HepG2 (cell line): Measurements from ENCODE around the gene STAT1. TPM values are rescaled to one million over a fixed set of nuclear protein-coding genes. Genes with fewer than 3 reads are reported as not detected.

Experiments used
- ARNTL ChIP-seq: sonication (generic); formaldehyde crosslinking; IDR thresholded peaks from 2 replicates; pipeline ENCODE4 v1.4.0; 2020; ENCODE audit warnings: mild to moderate bottlenecking, missing genetic modification reagents
- ATM ChIP-seq: fragments of 450-650 bp; IDR thresholded peaks from 2 replicates; pipeline ENCODE4 v1.7.1; 2017; ENCODE audit warnings: mild to moderate bottlenecking, borderline replicate concordance
- CENPT ChIP-seq: sonication (generic); formaldehyde crosslinking; IDR thresholded peaks from 2 replicates; pipeline ENCODE4 v1.8.0; 2022; ENCODE audit warnings: low read depth, mild to moderate bottlenecking, moderate library complexity, missing genetic modification reagents
- CSRNP2 ChIP-seq: sonication (generic); formaldehyde crosslinking; conservative IDR thresholded peaks from 2 replicates; pipeline ENCODE4 v1.8.0; 2022; ENCODE audit warnings: low read depth, missing genetic modification reagents
- HBP1 ChIP-seq: IDR thresholded peaks from 2 replicates; pipeline ENCODE4 v1.6.1; 2016; ENCODE audit warnings: low read depth, control low read depth
- HCFC1 ChIP-seq: fragments of 150-350 bp; IDR thresholded peaks from 2 replicates; pipeline ENCODE4 v1.6.1; 2014; ENCODE audit warnings: low read depth, low read length
- HDAC2 ChIP-seq: sonication (generic); formaldehyde crosslinking; IDR thresholded peaks from 2 replicates; pipeline ENCODE4 v1.4.0; 2020; ENCODE audit warnings: missing genetic modification reagents
- MEIS1 ChIP-seq: sonication (generic); formaldehyde crosslinking; IDR thresholded peaks from 2 replicates; pipeline ENCODE4 v1.9.0; 2021; ENCODE audit warnings: mild to moderate bottlenecking, missing genetic modification reagents, moderate library complexity, borderline replicate concordance
- MEIS2 ChIP-seq: sonication (generic); formaldehyde crosslinking; IDR thresholded peaks from 2 replicates; pipeline ENCODE4 v1.9.0; 2021; ENCODE audit warnings: mild to moderate bottlenecking, missing genetic modification reagents
- NFATC3 ChIP-seq: sonication (generic); formaldehyde crosslinking; IDR thresholded peaks from 2 replicates; pipeline ENCODE4 v1.5.1; 2020; ENCODE audit warnings: mild to moderate bottlenecking, missing genetic modification reagents
- PCBP2 ChIP-seq: fragments of 200-400 bp; formaldehyde crosslinking; optimal IDR thresholded peaks from 2 replicates; pipeline ENCODE3; 2018; ENCODE audit warnings: low read length, low read depth; ENCODE audit not compliant: poor library complexity, severe bottlenecking
- POGK ChIP-seq: sonication (generic); formaldehyde crosslinking; conservative IDR thresholded peaks from 2 replicates; pipeline ENCODE4 v1.8.0; 2022; ENCODE audit warnings: mild to moderate bottlenecking, moderate library complexity, missing genetic modification reagents
- RNF219 ChIP-seq: sonication (generic); formaldehyde crosslinking; IDR thresholded peaks from 2 replicates; pipeline ENCODE4 v1.5.0; 2020; ENCODE audit warnings: mild to moderate bottlenecking, missing genetic modification reagents
- RXRB ChIP-seq: IDR thresholded peaks from 2 replicates; pipeline ENCODE4 v1.6.1; 2016; ENCODE audit warnings: borderline replicate concordance, missing genetic modification reagents, missing compliant biosample characterization
- SAFB2 ChIP-seq: sonication (generic); formaldehyde crosslinking; IDR thresholded peaks from 2 replicates; pipeline ENCODE4 v1.5.1; 2020; ENCODE audit warnings: missing genetic modification reagents, low read depth, mild to moderate bottlenecking, borderline replicate concordance
- SMAD1 ChIP-seq: sonication (generic); formaldehyde crosslinking; IDR thresholded peaks from 2 replicates; pipeline ENCODE4 v1.4.0; 2020; ENCODE audit warnings: missing genetic modification reagents, low read depth, mild to moderate bottlenecking, borderline replicate concordance
- SNRNP70 ChIP-seq: fragments of 200-400 bp; formaldehyde crosslinking; IDR thresholded peaks from 2 replicates; pipeline ENCODE4 v1.6.1; 2017; ENCODE audit warnings: mild to moderate bottlenecking, low read depth, low read length, moderate library complexity
- SRF ChIP-seq: IDR thresholded peaks from 2 replicates; pipeline ENCODE4 v1.6.1; 2011; ENCODE audit warnings: mild to moderate bottlenecking, low read depth, low read length, moderate library complexity
- TAF1 ChIP-seq: sonication (generic); formaldehyde crosslinking; IDR thresholded peaks from 2 replicates; pipeline ENCODE4 v1.4.0; 2020; ENCODE audit warnings: missing genetic modification reagents
- THAP11 ChIP-seq: IDR thresholded peaks from 2 replicates; pipeline ENCODE4 v1.6.1; 2016; ENCODE audit warnings: missing biosample characterization, missing genetic modification reagents
- ZNF101 ChIP-seq: sonication (generic); formaldehyde crosslinking; IDR thresholded peaks from 2 replicates; pipeline ENCODE4 v1.4.0; 2020; ENCODE audit warnings: mild to moderate bottlenecking, low read depth, missing genetic modification reagents, borderline replicate concordance
- ZNF253 ChIP-seq: sonication (generic); formaldehyde crosslinking; IDR thresholded peaks from 2 replicates; pipeline ENCODE4 v1.8.0; 2022; ENCODE audit warnings: mild to moderate bottlenecking, missing genetic modification reagents, borderline replicate concordance
- ZNF317 ChIP-seq: sonication (generic); formaldehyde crosslinking; IDR thresholded peaks from 2 replicates; pipeline ENCODE4 v1.5.0; 2020; ENCODE audit warnings: mild to moderate bottlenecking, missing genetic modification reagents
- polyA plus RNA-seq, 8 experiments: library from polyadenylated mRNA; depleted of rRNA in 3 of 8; stranded (reverse) in 7 of 8; unstranded in 1 of 8; fragments of >200 nt; fragmentation: Illumina TruSeq in 4 of 8; extraction: Trizol in 4 of 8; gene quantifications; 2 replicates each; pipeline versions ENCODE4 v1.2.1 to v1.2.3, GENCODE V29; 2011 to 2016; ENCODE audit warnings: low read depth in 4 of 8, missing spikeins in 1 of 8, mixed read lengths in 1 of 8; ENCODE audit not compliant: insufficient read depth in 1 of 8
- total RNA-seq, 5 experiments: library from RNA; depleted of rRNA; stranded (reverse); fragments of >200 nt; fragmentation: Illumina TruSeq; extraction: Trizol; gene quantifications; 2 replicates each; pipeline ENCODE4 v1.2.3, GENCODE V29; 2016; ENCODE audit warnings: low read depth in 1 of 5

The STAT1 gene
- total and polyA plus RNA-seq, 2 of the 13 experiments (the other 11 are each of a cell fraction or from before 2014, with no cell fraction given) = 21.8 to 59.6 TPM

- TF ChIP-seq MEIS2 (CRISPR knock-in tag) = peak; percentile 72; the same call in 1 of the 2 replicates
- peak; percentile 89 for TF ChIP-seq ZNF317 (CRISPR knock-in tag)
- no peak for TF ChIP-seq SNRNP70
- TF ChIP-seq ZNF101 (CRISPR knock-in tag) = no peak
- peak; percentile 78 for TF ChIP-seq RXRB (CRISPR knock-in tag)
- TF ChIP-seq THAP11 (CRISPR knock-in tag) = peak; percentile 96
- TF ChIP-seq POGK (CRISPR knock-in tag) = peak; percentile 92
- TF ChIP-seq HBP1 (CRISPR knock-in tag) = peak; percentile 94
- peak; percentile 79; the same call in 1 of the 2 replicates for TF ChIP-seq HDAC2 (CRISPR knock-in tag)
- peak; percentile 94 for TF ChIP-seq ARNTL (CRISPR knock-in tag)
- peak; percentile 97; the same call in 1 of the 2 replicates for TF ChIP-seq SMAD1 (CRISPR knock-in tag)
- TF ChIP-seq SAFB2 (CRISPR knock-in tag) = peak; percentile 99; the same call in 1 of the 2 replicates
- TF ChIP-seq SRF = peak; percentile 50
- peak; percentile 92 for TF ChIP-seq CENPT (CRISPR knock-in tag)
- TF ChIP-seq NFATC3 (CRISPR knock-in tag) = no peak; the same call in 1 of the 2 replicates
- TF ChIP-seq ATM = no peak
- TF ChIP-seq RNF219 = peak; percentile 46; the same call in 1 of the 2 replicates
- peak; percentile 88 for TF ChIP-seq ZNF253 (CRISPR knock-in tag)
- no peak for TF ChIP-seq PCBP2
- no peak for TF ChIP-seq CSRNP2
- peak; percentile 64; the same call in 1 of the 2 replicates for TF ChIP-seq HCFC1
- TF ChIP-seq TAF1 (CRISPR knock-in tag) = peak; percentile 94
- peak; percentile 98; the same call in 1 of the 2 replicates for TF ChIP-seq MEIS1
Observed at GRCh38 chr2:191013932-191014652, at the start of gene STAT1 (continued).
